Measurements from ENCODE around the gene AFTPH.

DNA sequence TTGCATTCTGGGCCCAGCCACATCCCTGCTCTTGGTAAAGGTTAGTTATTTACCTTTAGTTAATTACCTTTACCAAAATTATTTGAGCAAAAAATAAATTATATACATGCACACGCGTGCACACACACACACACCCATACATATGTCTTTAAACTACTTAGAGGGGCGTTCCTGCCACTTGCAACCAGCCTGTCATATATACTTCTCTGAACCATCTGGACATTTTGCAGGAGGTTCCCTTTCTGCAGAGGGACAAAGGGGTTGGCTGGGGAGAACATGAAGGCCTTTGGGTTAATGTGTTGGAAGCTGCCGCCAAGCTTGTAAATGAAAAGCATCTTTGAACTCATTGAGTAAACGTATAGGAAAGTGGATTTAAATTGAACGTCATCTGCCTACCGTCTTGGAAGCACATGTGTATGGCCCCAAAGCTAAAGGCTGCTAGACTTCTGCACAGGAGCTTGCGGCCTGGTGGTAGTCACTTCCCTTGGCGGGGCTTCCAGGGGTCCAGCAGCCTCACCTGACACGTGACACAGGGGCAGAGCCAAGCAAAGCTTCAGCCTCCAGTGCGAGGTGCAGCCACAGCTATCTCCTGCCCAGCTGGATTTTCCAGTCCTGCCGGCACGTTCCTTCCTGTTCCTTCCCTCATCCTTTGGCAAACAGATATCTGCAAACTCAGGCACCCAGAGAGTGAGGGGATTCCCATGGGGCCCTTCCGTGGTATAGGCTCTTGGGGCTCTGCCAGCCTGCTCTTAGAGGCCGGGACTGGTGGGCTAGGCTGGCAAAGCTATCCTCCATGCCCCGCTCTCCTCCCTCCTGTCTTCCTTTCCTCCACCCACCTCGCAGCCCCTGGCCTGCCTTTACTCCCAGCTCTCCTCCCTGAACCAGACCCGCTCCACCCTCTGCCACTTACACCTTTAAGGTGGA, 83.5 kb downstream of the AFTPH start:
- TF ChIP-seq, protein P1, sequence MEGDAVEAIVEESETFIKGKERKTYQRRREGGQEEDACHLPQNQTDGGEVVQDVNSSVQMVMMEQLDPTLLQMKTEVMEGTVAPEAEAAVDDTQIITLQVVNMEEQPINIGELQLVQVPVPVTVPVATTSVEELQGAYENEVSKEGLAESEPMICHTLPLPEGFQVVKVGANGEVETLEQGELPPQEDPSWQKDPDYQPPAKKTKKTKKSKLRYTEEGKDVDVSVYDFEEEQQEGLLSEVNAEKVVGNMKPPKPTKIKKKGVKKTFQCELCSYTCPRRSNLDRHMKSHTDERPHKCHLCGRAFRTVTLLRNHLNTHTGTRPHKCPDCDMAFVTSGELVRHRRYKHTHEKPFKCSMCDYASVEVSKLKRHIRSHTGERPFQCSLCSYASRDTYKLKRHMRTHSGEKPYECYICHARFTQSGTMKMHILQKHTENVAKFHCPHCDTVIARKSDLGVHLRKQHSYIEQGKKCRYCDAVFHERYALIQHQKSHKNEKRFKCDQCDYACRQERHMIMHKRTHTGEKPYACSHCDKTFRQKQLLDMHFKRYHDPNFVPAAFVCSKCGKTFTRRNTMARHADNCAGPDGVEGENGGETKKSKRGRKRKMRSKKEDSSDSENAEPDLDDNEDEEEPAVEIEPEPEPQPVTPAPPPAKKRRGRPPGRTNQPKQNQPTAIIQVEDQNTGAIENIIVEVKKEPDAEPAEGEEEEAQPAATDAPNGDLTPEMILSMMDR (IDR thresholded peaks at IDR 0.05; ENCODE audit: insufficient read depth, low read length, poor library complexity, severe bottlenecking), result no peak
- no peak for TF ChIP-seq EZH2phosphoT487 (conservative IDR thresholded peaks at IDR 0.05; ENCODE audit: low read length)
